NCI-H1694 (cell line): ENCODE measurements around the gene P3H4.
A peak's percentile ranks its signal among the peaks of the same experiment; 100 is the strongest.
"Not testable (repeated sequence)": the region's sequence is repeated elsewhere in the genome, so short reads cannot be mapped to it uniquely, and the experiment has no call there.

Experiments
- DNase-seq: peaks from one replicate; lab custom pipeline; 2025; lab: John Stamatoyannopoulos, UW

P3H4 gene

GRCh38 chr17:41794540-41794975 is 17.2 kb downstream of the P3H4 start:
- DNase-seq, result no peak

DNA sequence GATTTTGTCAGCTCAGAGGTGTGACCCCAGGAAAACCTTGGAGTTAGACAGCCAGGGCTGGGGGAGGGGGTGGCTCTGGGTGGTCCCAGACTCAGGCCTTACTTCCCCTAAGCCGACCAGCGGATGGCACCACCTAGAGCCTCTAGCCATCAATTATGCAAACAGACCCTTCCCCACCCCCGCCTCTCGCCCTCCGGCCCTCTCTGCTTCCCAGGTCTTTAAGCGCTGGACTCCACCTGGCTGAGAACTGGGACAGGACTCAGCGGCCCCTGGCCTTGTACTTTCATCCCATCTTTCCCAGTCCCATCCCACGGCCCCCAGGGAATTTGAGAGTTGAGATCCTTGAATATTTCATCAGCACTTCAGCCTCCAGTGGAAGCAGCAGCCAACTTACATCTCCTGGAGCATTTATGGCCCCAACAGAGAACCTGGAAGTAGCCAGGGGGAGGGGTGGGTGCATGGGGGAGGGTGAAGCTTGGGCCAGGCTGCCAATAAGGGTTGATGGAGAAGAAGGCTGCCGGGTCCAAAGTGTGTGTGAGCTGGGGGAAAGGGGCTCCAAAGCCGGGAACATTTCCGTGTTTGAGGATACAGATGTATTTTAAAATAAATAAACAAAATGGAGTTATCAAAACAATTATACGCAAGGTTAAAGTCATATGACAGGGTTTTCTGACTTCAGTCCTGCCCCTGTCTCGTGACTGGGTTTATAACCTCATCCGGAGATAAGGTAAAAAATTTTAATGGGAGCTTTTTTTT is 17.8 kb downstream of the P3H4 start:
- DNase-seq, result no peak

GRCh38 chr17:41792845-41793783 is 18.6 kb downstream of the P3H4 start:
- DNase-seq, result no peak

- no peak for DNase-seq
Measured at GRCh38 chr17:41787021-41787418, 24.7 kb downstream of the P3H4 start.

GRCh38 chr17:41786227-41787020 is 25.3 kb downstream of the P3H4 start, which contains the start of gene JUP:
TSS of gene JUP (minus strand) at chr17:41786711. CDS start at chr17:41771854, 14,857 bp downstream.
- DNase-seq, result peak; percentile 97

DNA sequence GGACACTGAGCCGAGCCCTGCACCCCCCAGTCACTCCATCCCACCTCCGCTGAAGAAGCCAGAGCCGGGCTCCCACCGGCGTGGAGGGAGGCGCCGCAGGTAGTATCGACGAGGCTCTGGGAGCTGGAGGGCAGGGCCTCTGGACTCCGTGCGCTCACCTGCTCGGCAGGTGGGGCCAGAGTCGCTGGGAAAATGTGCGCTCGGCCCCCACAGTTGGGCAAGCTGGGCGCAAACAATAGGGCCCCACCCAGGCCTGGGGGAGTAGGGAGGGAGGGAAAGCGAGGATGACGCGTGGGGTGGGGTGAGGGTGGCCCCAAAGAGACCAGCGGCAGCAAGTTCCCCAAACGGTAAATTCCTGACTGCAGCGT is 25.9 kb downstream of the P3H4 start:
- no peak for DNase-seq

- DNase-seq, result no peak
Measured at GRCh38 chr17:41785091-41785858, 26.5 kb downstream of the P3H4 start.

GRCh38 chr17:41784207-41784744 is 27.5 kb downstream of the P3H4 start:
- DNase-seq, result no peak

GRCh38 chr17:41782142-41782541 is 29.6 kb downstream of the P3H4 start:
- DNase-seq, result no peak

DNA sequence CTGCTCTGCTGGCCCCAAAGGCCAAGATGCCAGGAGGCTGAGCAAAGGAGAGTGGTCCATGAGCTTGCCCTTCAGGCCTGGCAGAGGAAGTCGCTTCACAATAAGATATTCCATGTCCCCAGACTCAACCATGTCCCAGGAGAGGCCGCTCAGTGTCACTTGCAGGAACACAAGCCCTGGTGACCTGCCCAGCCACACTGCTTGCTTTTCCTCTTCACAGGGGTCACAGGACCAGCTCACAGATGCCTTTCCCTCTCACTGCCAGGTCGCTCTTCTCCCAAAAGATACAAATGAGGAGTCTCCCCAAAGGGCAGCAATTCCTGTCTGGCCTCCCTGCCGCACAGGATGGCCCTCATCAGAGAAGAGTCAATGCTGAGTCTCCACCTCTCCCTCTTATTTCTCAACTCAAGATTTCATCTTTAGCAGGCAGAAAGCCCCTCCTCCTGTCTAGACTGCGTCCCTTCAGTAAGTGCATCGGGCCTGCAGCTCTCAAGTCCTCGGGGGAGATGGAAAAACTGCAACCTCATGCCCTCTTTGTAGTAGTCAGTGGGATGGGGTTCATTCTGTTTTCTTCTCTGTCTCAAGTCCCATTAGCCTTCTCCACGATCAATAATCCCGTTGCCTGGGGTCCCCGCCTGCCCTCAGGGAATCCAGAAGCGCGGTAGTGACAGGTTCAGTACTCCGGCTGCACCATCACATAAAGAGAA is 30.2 kb downstream of the P3H4 start:
- no peak for DNase-seq

GRCh38 chr17:41779954-41780353 is 31.8 kb downstream of the P3H4 start:
- no peak for DNase-seq

GRCh38 chr17:41777574-41778188 is 34.1 kb downstream of the P3H4 start:
- DNase-seq, result peak; percentile 59

GRCh38 chr17:41777157-41777573 is 34.6 kb downstream of the P3H4 start:
- no peak for DNase-seq

GRCh38 chr17:41776262-41776900 is 35.4 kb downstream of the P3H4 start:
- DNase-seq, result not testable (repeated sequence)

DNA sequence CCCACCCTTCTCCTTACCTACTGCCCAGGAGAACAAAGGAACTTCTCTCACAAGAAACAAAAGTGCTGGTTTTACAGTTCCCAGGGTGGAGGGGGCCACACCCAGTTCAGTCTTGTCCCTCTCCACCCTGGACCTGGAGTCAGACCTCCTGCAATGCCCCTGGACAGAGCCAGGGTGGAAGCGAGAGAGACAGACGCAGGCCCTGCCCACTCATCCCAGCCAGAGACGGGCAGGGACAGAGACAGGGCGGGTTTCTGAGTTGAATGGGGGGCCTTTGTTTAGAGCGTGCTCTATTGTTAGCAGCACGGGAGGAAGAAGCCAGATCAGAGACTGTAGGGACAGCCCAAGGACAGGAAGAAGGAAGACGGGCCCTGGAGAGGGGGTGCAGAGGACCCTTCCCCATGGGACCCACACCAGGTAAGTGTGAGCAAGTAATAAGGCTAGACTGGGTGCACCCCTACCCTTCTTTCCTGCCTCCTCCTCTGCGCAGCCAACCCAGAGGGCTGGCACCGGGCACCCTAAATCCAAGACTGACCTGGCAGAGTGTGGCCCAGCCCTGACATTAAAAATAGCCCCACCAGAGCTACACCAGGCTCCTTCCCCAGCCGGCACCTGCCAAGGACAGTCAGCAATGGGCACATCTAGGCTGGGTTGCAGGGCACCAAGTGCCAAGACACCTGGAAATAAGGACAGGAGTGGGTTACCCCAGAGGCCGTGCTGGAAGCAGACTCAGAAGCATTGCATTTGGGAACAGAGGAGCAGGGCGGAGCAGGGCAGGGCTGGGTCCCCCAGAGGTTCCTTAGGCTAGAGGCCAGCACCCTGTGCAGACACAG is 36.1 kb downstream of the P3H4 start:
- no peak for DNase-seq

DNA sequence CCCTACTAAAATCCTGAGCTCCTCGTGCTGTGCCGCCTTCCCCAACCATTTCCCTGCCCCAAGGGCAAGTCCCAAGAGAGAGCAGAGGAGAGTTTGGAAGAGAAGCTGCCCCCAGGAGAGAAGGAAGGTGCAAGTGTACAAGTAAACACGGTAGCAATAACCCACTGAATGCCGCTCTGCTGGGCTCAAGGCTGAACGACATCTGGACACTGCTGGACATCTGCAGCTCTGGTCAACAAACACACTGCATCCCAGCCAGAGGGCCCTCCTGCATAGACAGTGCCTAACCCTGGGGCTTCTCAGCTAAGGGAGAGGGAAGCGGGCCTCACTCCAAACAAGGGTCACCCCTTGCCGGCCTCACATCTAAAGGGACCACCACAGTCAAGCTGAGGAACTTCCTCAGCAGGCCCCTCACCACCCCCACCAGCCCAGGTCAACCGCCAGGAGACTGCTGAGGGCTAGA is 38.0 kb downstream of the P3H4 start:
- no peak for DNase-seq

DNA sequence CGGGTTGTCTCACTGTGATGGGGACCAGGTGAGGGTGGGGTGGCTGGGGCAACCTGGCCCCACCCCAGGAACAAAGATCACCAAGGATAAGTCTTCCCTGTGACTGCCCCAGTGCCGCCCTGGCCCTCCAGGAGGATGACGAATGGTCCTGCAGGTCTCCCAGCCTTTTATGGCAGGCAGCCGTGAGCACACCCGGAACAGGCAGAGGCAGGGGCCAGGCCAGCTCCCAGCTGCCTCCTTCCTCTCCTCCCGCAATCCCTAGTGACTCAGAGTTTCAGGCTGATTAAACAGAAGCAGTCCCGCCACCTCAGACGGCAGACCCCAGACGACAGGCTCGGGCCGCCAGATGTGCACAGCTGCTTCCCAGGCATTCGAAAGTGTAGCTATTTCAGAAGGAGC is 38.6 kb downstream of the P3H4 start:
- peak; percentile 20 for DNase-seq

GRCh38 chr17:41772586-41773189 is 39.1 kb downstream of the P3H4 start:
- DNase-seq, result no peak
